ENCODE data around the gene AKAP12.

AKAP12 gene

DNA sequence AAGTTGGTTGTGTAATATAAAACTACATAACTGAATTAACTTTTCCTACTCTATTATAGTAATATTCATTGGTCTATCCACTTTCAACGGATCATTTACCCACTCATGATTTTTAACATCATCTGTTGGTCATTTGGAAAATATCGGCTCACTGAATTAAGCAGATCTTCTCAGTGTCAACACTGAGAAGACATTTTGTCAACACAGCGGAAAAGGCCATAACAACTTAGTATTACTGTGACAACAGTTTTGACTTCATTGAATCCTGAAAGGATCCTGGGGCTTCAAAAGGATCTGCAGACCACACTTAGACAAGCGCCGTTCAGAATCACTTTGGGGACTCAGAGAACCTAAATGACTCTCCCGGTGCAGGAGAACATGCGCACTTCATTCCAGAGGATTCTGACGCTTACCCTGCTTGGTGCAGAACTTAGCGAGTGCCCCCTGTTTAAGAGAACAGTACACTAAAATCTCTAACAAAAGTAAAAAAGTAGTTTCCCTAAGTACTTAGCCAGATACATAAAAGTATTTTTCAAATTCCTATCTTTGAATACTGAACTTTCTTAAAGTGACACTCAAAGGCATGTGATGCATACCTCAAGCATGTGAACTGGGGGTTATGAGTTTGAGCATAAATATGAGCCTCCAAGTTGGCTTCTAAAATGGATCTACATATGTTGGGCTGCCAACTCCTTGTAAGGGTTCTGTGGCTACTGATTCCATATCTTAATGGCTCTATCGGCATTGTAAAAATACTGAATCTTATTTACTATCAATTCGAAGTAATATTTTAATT, 147.6 kb downstream of the AKAP12 start:
- no peak for TF ChIP-seq POLR2AphosphoS5 (IDR thresholded peaks at IDR 0.05; ENCODE audit: low read depth, low read length)
- no peak for TF ChIP-seq TAF1 (IDR thresholded peaks at IDR 0.05; ENCODE audit: borderline replicate concordance, insufficient read depth, low read length)
- no peak for TF ChIP-seq SIN3A (IDR thresholded peaks at IDR 0.05; ENCODE audit: borderline replicate concordance, insufficient read depth, low read length)
- TF ChIP-seq FOXP2 (optimal IDR thresholded peaks at IDR 0.05; ENCODE audit: borderline replicate concordance, extremely low read depth, extremely low read length, insufficient read depth): no peak
- TF ChIP-seq, protein P1, sequence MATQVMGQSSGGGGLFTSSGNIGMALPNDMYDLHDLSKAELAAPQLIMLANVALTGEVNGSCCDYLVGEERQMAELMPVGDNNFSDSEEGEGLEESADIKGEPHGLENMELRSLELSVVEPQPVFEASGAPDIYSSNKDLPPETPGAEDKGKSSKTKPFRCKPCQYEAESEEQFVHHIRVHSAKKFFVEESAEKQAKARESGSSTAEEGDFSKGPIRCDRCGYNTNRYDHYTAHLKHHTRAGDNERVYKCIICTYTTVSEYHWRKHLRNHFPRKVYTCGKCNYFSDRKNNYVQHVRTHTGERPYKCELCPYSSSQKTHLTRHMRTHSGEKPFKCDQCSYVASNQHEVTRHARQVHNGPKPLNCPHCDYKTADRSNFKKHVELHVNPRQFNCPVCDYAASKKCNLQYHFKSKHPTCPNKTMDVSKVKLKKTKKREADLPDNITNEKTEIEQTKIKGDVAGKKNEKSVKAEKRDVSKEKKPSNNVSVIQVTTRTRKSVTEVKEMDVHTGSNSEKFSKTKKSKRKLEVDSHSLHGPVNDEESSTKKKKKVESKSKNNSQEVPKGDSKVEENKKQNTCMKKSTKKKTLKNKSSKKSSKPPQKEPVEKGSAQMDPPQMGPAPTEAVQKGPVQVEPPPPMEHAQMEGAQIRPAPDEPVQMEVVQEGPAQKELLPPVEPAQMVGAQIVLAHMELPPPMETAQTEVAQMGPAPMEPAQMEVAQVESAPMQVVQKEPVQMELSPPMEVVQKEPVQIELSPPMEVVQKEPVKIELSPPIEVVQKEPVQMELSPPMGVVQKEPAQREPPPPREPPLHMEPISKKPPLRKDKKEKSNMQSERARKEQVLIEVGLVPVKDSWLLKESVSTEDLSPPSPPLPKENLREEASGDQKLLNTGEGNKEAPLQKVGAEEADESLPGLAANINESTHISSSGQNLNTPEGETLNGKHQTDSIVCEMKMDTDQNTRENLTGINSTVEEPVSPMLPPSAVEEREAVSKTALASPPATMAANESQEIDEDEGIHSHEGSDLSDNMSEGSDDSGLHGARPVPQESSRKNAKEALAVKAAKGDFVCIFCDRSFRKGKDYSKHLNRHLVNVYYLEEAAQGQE (IDR thresholded peaks at IDR 0.05; ENCODE audit: insufficient read depth in 1 of 2, low read depth in 2 of 2, low read length in 2 of 2): no peak

DNA sequence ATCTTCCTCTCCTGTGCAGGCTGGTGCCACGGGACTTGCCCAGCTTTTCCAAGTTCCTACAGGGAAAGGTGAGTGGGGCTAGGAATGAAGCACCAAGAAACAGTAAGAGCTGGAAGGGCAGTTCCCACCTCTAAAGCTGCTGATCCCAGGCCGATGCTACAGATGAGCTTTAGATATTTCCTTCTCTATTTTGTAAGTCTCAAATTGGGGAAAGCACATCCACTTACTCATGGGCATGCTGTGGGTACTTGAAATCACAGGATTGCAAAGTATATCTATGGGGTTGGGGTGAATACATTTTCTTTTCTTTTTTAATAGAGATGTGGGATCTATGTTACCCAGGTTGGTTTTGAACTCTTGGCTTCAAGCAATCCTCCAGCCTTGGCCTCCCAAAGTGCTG, 148.5 kb downstream of the AKAP12 start:
- TF ChIP-seq POLR2AphosphoS5 (IDR thresholded peaks at IDR 0.05; ENCODE audit: low read depth, low read length) (no peak), FOXP2 (optimal IDR thresholded peaks at IDR 0.05; ENCODE audit: borderline replicate concordance, extremely low read depth, extremely low read length, insufficient read depth) (no peak), SIN3A (IDR thresholded peaks at IDR 0.05; ENCODE audit: borderline replicate concordance, insufficient read depth, low read length) (no peak), TAF1 (IDR thresholded peaks at IDR 0.05; ENCODE audit: borderline replicate concordance, insufficient read depth, low read length) (no peak)
- TF ChIP-seq, protein P1 (IDR thresholded peaks at IDR 0.05; ENCODE audit: insufficient read depth in 1 of 2, low read depth in 2 of 2, low read length in 2 of 2): no peak

DNA sequence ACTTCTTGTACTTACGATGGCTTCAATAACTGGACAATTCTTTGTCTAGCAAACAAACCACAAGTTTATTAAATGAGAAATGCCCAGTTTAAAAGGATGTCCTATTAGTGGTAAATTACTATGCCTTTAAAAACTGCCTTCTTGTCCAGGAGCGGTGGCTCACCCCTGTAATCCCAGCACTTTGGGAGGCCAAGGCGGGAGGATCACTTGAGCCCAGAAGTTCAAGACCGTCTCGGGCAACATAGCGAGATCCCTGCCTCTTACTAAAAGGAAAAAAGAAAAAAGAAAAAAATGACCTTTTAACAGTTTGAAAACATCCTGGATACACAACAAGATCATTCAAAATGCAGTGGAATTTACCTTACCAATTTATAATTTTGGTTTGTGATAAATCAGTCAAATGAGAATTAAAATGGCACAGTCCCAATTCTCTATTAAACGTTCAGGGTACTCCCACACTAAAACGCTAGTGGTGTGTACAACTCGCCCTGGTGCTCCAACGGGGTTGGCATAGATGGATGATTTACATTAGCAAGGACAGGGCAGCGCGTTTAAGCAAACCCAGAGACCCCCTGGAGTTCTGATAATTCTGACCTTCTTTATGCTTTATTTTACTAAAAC, 149.3 kb downstream of the AKAP12 start:
- TF ChIP-seq POLR2AphosphoS5 (IDR thresholded peaks at IDR 0.05; ENCODE audit: low read depth, low read length) (no peak), TAF1 (IDR thresholded peaks at IDR 0.05; ENCODE audit: borderline replicate concordance, insufficient read depth, low read length) (no peak), FOXP2 (optimal IDR thresholded peaks at IDR 0.05; ENCODE audit: borderline replicate concordance, extremely low read depth, extremely low read length, insufficient read depth) (no peak), SIN3A (IDR thresholded peaks at IDR 0.05; ENCODE audit: borderline replicate concordance, insufficient read depth, low read length) (no peak)
- TF ChIP-seq, protein P1 (IDR thresholded peaks at IDR 0.05; ENCODE audit: insufficient read depth in 1 of 2, low read depth in 2 of 2, low read length in 2 of 2): no peak

GRCh38 chr6:151389618-151390275, 150.0 kb downstream of the AKAP12 start:
- TF ChIP-seq FOXP2 (optimal IDR thresholded peaks at IDR 0.05; ENCODE audit: borderline replicate concordance, extremely low read depth, extremely low read length, insufficient read depth) (no peak), TAF1 (IDR thresholded peaks at IDR 0.05; ENCODE audit: borderline replicate concordance, insufficient read depth, low read length) (no peak), POLR2AphosphoS5 (IDR thresholded peaks at IDR 0.05; ENCODE audit: low read depth, low read length) (peak; percentile 70; the same call in 1 of the 2 replicates), SIN3A (IDR thresholded peaks at IDR 0.05; ENCODE audit: borderline replicate concordance, insufficient read depth, low read length) (0 out of 2 replicates have a peak, but pooled peaks have one; percentile 33)
- TF ChIP-seq, protein P1 (IDR thresholded peaks at IDR 0.05; ENCODE audit: insufficient read depth in 1 of 2, low read depth in 2 of 2, low read length in 2 of 2): peak in 1 of 2 experiments; percentile 42; a peak in 1 of 4 replicates

Data from PFSK-1 (cell line).